ENCODE results near the gene SPEN. TPM values are rescaled to one million over a fixed set of nuclear protein-coding genes. Genes with fewer than 3 reads are reported as not detected.

The SPEN gene
- total and polyA plus RNA-seq, 3 experiments from 2014 or later, result 35.6 to 66.3 (median 63.1) TPM

- Mint-ChIP-seq H3K9me3 (no peaks in the 10 kb centered on the region), H3K36me3 (peaks cover 0 to 31% (median 2%) of the 10 kb centered on the region in 3 donors), H3K4me3 (peak overlapping the region in 1 of 7 donors; percentile 11), H3K27ac (peak overlapping the region in 7 of 8 donors; percentile 11 to 83 (median 66)), H3K27me3 (peaks cover 0 to 2% of the 10 kb centered on the region in 2 donors), H3K4me1 (peaks cover 68 to 89% (median 78%) of the 10 kb centered on the region in 3 donors)
- Histone ChIP-seq H3K9me3 (ENCODE audit: low read length) (no peaks in the 10 kb centered on the region), H3K4me3 (ENCODE audit: low read length) (no peak overlapping the region), H3K4me1 (ENCODE audit: insufficient read depth, low read length) (peaks cover 59% of the 10 kb centered on the region), H3K27ac (ENCODE audit: low read depth, low read length) (peak overlapping the region; percentile 87), H3K36me3 (ENCODE audit: insufficient read depth, low read length) (no peaks in the 10 kb centered on the region), H3K27me3 (ENCODE audit: insufficient read depth, low read length, poor library complexity, severe bottlenecking) (no peaks in the 10 kb centered on the region)
- peak in 1 of 5 donors; percentile 9 for DNase-seq
- POLR2A ChIA-PET, result interaction anchor here (0.5 kb wide), 1 partner anchor 44 kb away, joined by 3 read pairs; no protein-coding TSS in a partner anchor
- CTCF ChIA-PET, result interaction anchor here (1.5 kb wide), 1 partner anchor 41 kb away, joined by 3 read pairs; no protein-coding TSS in a partner anchor
Observed at GRCh38 chr1:15953791-15954241, 106.3 kb downstream of the SPEN start.

DNA sequence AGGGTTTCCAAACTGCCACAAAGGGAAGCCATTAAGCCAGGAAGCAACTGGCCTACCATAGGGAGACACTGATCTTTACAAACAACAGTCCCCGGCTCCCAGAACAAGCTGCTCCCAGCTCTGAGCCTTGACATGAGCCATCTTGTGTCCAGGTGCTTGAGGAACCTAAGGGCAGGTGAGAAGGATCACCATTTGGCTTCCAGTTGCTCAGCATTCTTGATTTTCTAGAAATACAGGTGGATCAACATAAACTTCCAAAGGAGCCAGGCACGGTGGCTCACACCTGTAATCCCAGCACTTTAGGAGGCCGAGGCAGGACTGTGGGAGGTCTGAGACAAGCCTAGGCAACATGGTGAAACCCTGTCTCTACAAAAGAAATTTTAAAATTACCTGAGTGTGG, 106.8 kb downstream of the SPEN start:
- peaks cover 54% of the 10 kb centered on the region for H3K4me1 ChIP-seq (ENCODE audit: insufficient read depth, low read length)
- H3K36me3 ChIP-seq (ENCODE audit: insufficient read depth, low read length), result no peaks in the 10 kb centered on the region
- DNase-seq, result peak in 1 of 5 donors; percentile 6
- Mint-ChIP-seq H3K27me3 (peaks cover 0 to 2% of the 10 kb centered on the region in 2 donors), H3K9me3 (no peaks in the 10 kb centered on the region), H3K4me1 (peaks cover 63 to 86% (median 73%) of the 10 kb centered on the region in 3 donors), H3K36me3 (peaks cover 0 to 28% (median 2%) of the 10 kb centered on the region in 3 donors), H3K27ac (peak overlapping the region in 6 of 8 donors; percentile 29 to 83 (median 72)), H3K4me3 (no peak overlapping the region)
- ChIA-PET POLR2A (no interaction called here), CTCF (interaction anchor here (1.5 kb wide), 1 partner anchor 41 kb away, joined by 3 read pairs; no protein-coding TSS in a partner anchor)
- H3K9me3 ChIP-seq (ENCODE audit: low read length), result no peaks in the 10 kb centered on the region
- no peak overlapping the region for H3K4me3 ChIP-seq (ENCODE audit: low read length)
- no peaks in the 10 kb centered on the region for H3K27me3 ChIP-seq (ENCODE audit: insufficient read depth, low read length, poor library complexity, severe bottlenecking)
- no peak overlapping the region for H3K27ac ChIP-seq (ENCODE audit: low read depth, low read length)

- H3K27me3 Mint-ChIP-seq, result peaks cover 0 to 2% of the 10 kb centered on the region in 2 donors
- peaks cover 0 to 33% (median 5%) of the 10 kb centered on the region in 3 donors for H3K36me3 Mint-ChIP-seq
- H3K4me3 Mint-ChIP-seq, result no peak overlapping the region
- no peaks in the 10 kb centered on the region for H3K27me3 ChIP-seq (ENCODE audit: insufficient read depth, low read length, poor library complexity, severe bottlenecking)
- H3K4me3 ChIP-seq (ENCODE audit: low read length), result no peak overlapping the region
- H3K4me1 Mint-ChIP-seq, result peaks cover 58 to 84% (median 71%) of the 10 kb centered on the region in 3 donors
- no peak overlapping the region for H3K27ac ChIP-seq (ENCODE audit: low read depth, low read length)
- H3K4me1 ChIP-seq (ENCODE audit: insufficient read depth, low read length), result peaks cover 45% of the 10 kb centered on the region
- POLR2A ChIA-PET, result interaction anchor here (0.6 kb wide), 1 partner anchor 111 kb away, joined by 6 read pairs; no protein-coding TSS in a partner anchor
- no peaks in the 10 kb centered on the region for H3K36me3 ChIP-seq (ENCODE audit: insufficient read depth, low read length)
- peak overlapping the region in 3 of 8 donors; percentile 64 to 82 (median 65) for H3K27ac Mint-ChIP-seq
- DNase-seq, result peak in 1 of 5 donors; percentile 6
- no peaks in the 10 kb centered on the region for H3K9me3 ChIP-seq (ENCODE audit: low read length)
- H3K9me3 Mint-ChIP-seq, result no peaks in the 10 kb centered on the region
- CTCF ChIA-PET, result interaction anchor here (0.7 to 1.8 kb wide), 2 partner anchors 9 to 21 kb away, joined by 3 to 5 read pairs; partner anchors contain the start of gene ZBTB17
Observed at GRCh38 chr1:15955552-15955951, 108.0 kb downstream of the SPEN start.

DNA sequence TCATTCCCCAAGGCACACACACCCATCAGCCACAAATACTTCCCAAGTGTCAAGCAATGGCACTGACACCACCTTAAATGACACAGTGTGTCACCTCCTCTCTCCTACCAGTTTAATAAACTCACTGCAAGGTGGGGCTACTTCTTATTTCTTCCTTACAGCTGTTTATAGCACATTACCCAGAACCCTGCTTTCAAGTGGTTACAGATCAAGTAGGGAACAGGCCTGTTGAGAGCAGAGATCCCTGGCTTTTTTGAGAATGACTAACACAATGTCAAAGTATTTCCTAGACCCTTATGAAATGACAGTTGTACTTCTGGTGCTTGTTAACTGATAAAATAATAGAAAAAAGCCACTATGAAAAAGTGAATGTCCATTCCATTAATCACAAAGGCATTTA, 108.6 kb downstream of the SPEN start:
- H3K4me1 ChIP-seq (ENCODE audit: insufficient read depth, low read length), result peaks cover 39% of the 10 kb centered on the region
- H3K27me3 Mint-ChIP-seq, result peaks cover 0 to 2% of the 10 kb centered on the region in 2 donors
- no peaks in the 10 kb centered on the region for H3K9me3 Mint-ChIP-seq
- peaks cover 0 to 35% (median 5%) of the 10 kb centered on the region in 3 donors for H3K36me3 Mint-ChIP-seq
- ChIA-PET CTCF (interaction anchor here (0.7 to 1.8 kb wide), 2 partner anchors 8 to 20 kb away, joined by 3 to 5 read pairs; partner anchors contain the start of gene ZBTB17), POLR2A (interaction anchor here (0.6 kb wide), 1 partner anchor 112 kb away, joined by 6 read pairs; no protein-coding TSS in a partner anchor)
- H3K27me3 ChIP-seq (ENCODE audit: insufficient read depth, low read length, poor library complexity, severe bottlenecking), result no peaks in the 10 kb centered on the region
- H3K36me3 ChIP-seq (ENCODE audit: insufficient read depth, low read length), result no peaks in the 10 kb centered on the region
- no peak for DNase-seq
- H3K4me3 ChIP-seq (ENCODE audit: low read length), result no peak overlapping the region
- H3K27ac ChIP-seq (ENCODE audit: low read depth, low read length), result no peak overlapping the region
- peaks cover 53 to 82% (median 70%) of the 10 kb centered on the region in 3 donors for H3K4me1 Mint-ChIP-seq
- no peak overlapping the region for H3K4me3 Mint-ChIP-seq
- peak overlapping the region; percentile 19 to 68 (median 60) for H3K27ac Mint-ChIP-seq
- H3K9me3 ChIP-seq (ENCODE audit: low read length), result no peaks in the 10 kb centered on the region

GRCh38 chr1:15957221-15958095, 110.0 kb downstream of the SPEN start:
- Mint-ChIP-seq H3K27me3 (no peaks in the 10 kb centered on the region), H3K27ac (peak overlapping the region in 5 of 8 donors; percentile 29 to 79 (median 43)), H3K4me3 (no peak overlapping the region), H3K36me3 (peaks cover 0 to 39% (median 7%) of the 10 kb centered on the region in 3 donors), H3K9me3 (no peaks in the 10 kb centered on the region), H3K4me1 (peaks cover 42 to 79% (median 57%) of the 10 kb centered on the region in 3 donors)
- no peak overlapping the region for H3K27ac ChIP-seq (ENCODE audit: low read depth, low read length)
- POLR2A ChIA-PET, result interaction anchor here (1.0 kb wide), 1 partner anchor 13 kb away, joined by 5 read pairs; no protein-coding TSS in a partner anchor
- H3K4me1 ChIP-seq (ENCODE audit: insufficient read depth, low read length), result peaks cover 30% of the 10 kb centered on the region
- no peaks in the 10 kb centered on the region for H3K9me3 ChIP-seq (ENCODE audit: low read length)
- no peaks in the 10 kb centered on the region for H3K36me3 ChIP-seq (ENCODE audit: insufficient read depth, low read length)
- H3K27me3 ChIP-seq (ENCODE audit: insufficient read depth, low read length, poor library complexity, severe bottlenecking), result no peaks in the 10 kb centered on the region
- no peak overlapping the region for H3K4me3 ChIP-seq (ENCODE audit: low read length)
- CTCF ChIA-PET, result interaction anchor here (1.0 to 1.9 kb wide), 3 partner anchors 19 to 150 kb away, joined by 4 to 5 read pairs (median 5); partner anchors contain the start of genes UQCRHL and ZBTB17
- DNase-seq, result no peak

DNA sequence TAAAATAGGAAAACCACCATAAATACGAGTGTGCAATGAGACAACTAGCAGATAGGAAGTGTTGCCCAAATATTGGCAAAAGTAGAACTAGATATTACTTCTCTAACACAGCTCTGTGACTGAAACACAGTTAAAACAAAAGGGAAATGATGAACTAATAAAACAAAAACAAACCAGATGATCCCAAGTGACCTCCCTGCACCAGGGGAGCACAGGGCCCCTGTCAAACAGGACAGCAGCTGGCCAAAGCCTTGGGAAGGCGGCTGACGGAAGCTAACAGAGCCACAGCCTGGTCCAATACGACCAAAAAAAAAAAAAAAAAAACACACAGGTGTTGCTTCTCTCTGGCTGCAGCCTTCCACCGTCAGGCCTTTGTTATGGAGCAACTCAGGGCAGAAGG, 110.6 kb downstream of the SPEN start:
- ChIA-PET CTCF (interaction anchor here (1.0 to 1.9 kb wide), 2 partner anchors 142 to 150 kb away, joined by 4 to 5 read pairs; partner anchors contain the start of gene UQCRHL), POLR2A (interaction anchor here (1.0 kb wide), 1 partner anchor 14 kb away, joined by 5 read pairs; no protein-coding TSS in a partner anchor)
- H3K4me3 Mint-ChIP-seq, result no peak overlapping the region

GRCh38 chr1:15958793-15959192, 111.3 kb downstream of the SPEN start:
- Mint-ChIP-seq H3K4me1 (peaks cover 42 to 80% (median 57%) of the 10 kb centered on the region in 3 donors), H3K4me3 (no peak overlapping the region), H3K36me3 (peaks cover 0 to 35% (median 7%) of the 10 kb centered on the region in 3 donors), H3K27ac (peak overlapping the region in 1 of 8 donors; percentile 66), H3K9me3 (no peaks in the 10 kb centered on the region), H3K27me3 (no peaks in the 10 kb centered on the region)
- Histone ChIP-seq H3K4me1 (ENCODE audit: insufficient read depth, low read length) (peaks cover 23% of the 10 kb centered on the region), H3K9me3 (ENCODE audit: low read length) (no peaks in the 10 kb centered on the region), H3K4me3 (ENCODE audit: low read length) (no peak overlapping the region), H3K36me3 (ENCODE audit: insufficient read depth, low read length) (no peaks in the 10 kb centered on the region), H3K27me3 (ENCODE audit: insufficient read depth, low read length, poor library complexity, severe bottlenecking) (no peaks in the 10 kb centered on the region), H3K27ac (ENCODE audit: low read depth, low read length) (no peak overlapping the region)
- POLR2A ChIA-PET, result interaction anchor here (1.0 kb wide), 2 partner anchors 15 to 17 kb away, joined by 3 to 5 read pairs; partner anchors contain the start of gene ZBTB17
- CTCF ChIA-PET, result interaction anchor here (1.0 to 1.9 kb wide), 3 partner anchors 18 to 151 kb away, joined by 3 to 5 read pairs (median 4); partner anchors contain the start of genes UQCRHL and ZBTB17
- DNase-seq, result no peak

More for the DNA sequence above, 110.6 kb downstream of the SPEN start:
- Mint-ChIP-seq H3K27me3 (no peaks in the 10 kb centered on the region), H3K9me3 (no peaks in the 10 kb centered on the region), H3K36me3 (peaks cover 0 to 37% (median 7%) of the 10 kb centered on the region in 3 donors), H3K27ac (peak overlapping the region in 3 of 8 donors; percentile 30 to 79 (median 58)), H3K4me1 (peaks cover 38 to 80% (median 54%) of the 10 kb centered on the region in 3 donors)
- H3K4me1 ChIP-seq (ENCODE audit: insufficient read depth, low read length), result peaks cover 29% of the 10 kb centered on the region
- no peak overlapping the region for H3K4me3 ChIP-seq (ENCODE audit: low read length)
- H3K27ac ChIP-seq (ENCODE audit: low read depth, low read length), result no peak overlapping the region
- no peaks in the 10 kb centered on the region for H3K9me3 ChIP-seq (ENCODE audit: low read length)
- H3K36me3 ChIP-seq (ENCODE audit: insufficient read depth, low read length), result no peaks in the 10 kb centered on the region
- no peak for DNase-seq
- H3K27me3 ChIP-seq (ENCODE audit: insufficient read depth, low read length, poor library complexity, severe bottlenecking), result no peaks in the 10 kb centered on the region

Data from CD8-positive, alpha-beta memory T cell (primary cell).